Skeletal muscle cell (primary cell): ENCODE measurements around the gene TCOF1.

ENCODE experiments used
- DNase-seq: peaks from one replicate; pipeline ENCODE4 v3.0.0-alpha.2; 2010; ENCODE audit warnings: low read depth
- H3K4me3 ChIP-seq: 2 replicates; pipeline ENCODE4 v1.5.1; 2011; ENCODE audit warnings: low read depth, mild to moderate bottlenecking, control low read depth, low read length, moderate library complexity

The TCOF1 gene

GRCh38 chr5:150357326-150358260, at the start of gene TCOF1:
Gene TCOF1 (plus strand): TSS chr5:150357697. CDS start chr5:150357747, 50 bp downstream.
- H3K4me3 ChIP-seq, result peak within 1 kb of the TSS; percentile 78
- peak; percentile 76 for DNase-seq

GRCh38 chr5:150309101-150309885, 48.2 kb upstream of the TCOF1 start:
- DNase-seq, result no peak
- no peak overlapping the region for H3K4me3 ChIP-seq

GRCh38 chr5:150309886-150310239, 47.6 kb upstream of the TCOF1 start:
- H3K4me3 ChIP-seq, result no peak overlapping the region
- DNase-seq, result no peak

- H3K4me3 ChIP-seq, result no peak overlapping the region
- DNase-seq, result no peak
These were observed 47.3 kb upstream of the TCOF1 start for GRCh38 chr5:150310246-150310645.

- no peak for DNase-seq
- H3K4me3 ChIP-seq, result no peak overlapping the region
These were observed 46.3 kb upstream of the TCOF1 start for GRCh38 chr5:150311015-150311692.

GRCh38 chr5:150312518-150312917, 45.0 kb upstream of the TCOF1 start:
- H3K4me3 ChIP-seq, result no peak overlapping the region

GRCh38 chr5:150313501-150313900, 44.0 kb upstream of the TCOF1 start:
- no peak overlapping the region for H3K4me3 ChIP-seq
- no peak for DNase-seq

More at GRCh38 chr5:150312518-150312917, 45.0 kb upstream of the TCOF1 start:
- DNase-seq, result no peak

GRCh38 chr5:150313921-150314716, 43.4 kb upstream of the TCOF1 start:
- no peak for DNase-seq
- H3K4me3 ChIP-seq, result no peak overlapping the region

GRCh38 chr5:150315245-150315644, 42.3 kb upstream of the TCOF1 start:
- no peak for DNase-seq
- no peak overlapping the region for H3K4me3 ChIP-seq

- DNase-seq, result no peak
- H3K4me3 ChIP-seq, result no peak overlapping the region
These were observed 41.2 kb upstream of the TCOF1 start for GRCh38 chr5:150316320-150316719.

GRCh38 chr5:150317048-150318003, 40.2 kb upstream of the TCOF1 start:
- H3K4me3 ChIP-seq, result no peak overlapping the region
- DNase-seq, result peak; percentile 86

GRCh38 chr5:150318613-150319483, 38.6 kb upstream of the TCOF1 start:
- no peak overlapping the region for H3K4me3 ChIP-seq
- no peak for DNase-seq

- H3K4me3 ChIP-seq, result no peak overlapping the region
- no peak for DNase-seq
These were observed 38.1 kb upstream of the TCOF1 start for GRCh38 chr5:150319484-150319790.

- no peak overlapping the region for H3K4me3 ChIP-seq
- peak; percentile 69 for DNase-seq
These were observed 37.4 kb upstream of the TCOF1 start for GRCh38 chr5:150320044-150320613.

- no peak for DNase-seq
These were observed 36.3 kb upstream of the TCOF1 start for GRCh38 chr5:150321211-150321610.

GRCh38 chr5:150321784-150322183, 35.7 kb upstream of the TCOF1 start:
- H3K4me3 ChIP-seq, result no peak overlapping the region
- no peak for DNase-seq

More at GRCh38 chr5:150321211-150321610, 36.3 kb upstream of the TCOF1 start:
- no peak overlapping the region for H3K4me3 ChIP-seq

GRCh38 chr5:150322202-150322601, 35.3 kb upstream of the TCOF1 start:
- no peak for DNase-seq
- H3K4me3 ChIP-seq, result no peak overlapping the region
